DMS114 treated with DMSO at 0.1 percent for 48 hours (cell line): ENCODE measurements around the gene EREG.
"Not testable (repeated sequence)": the region's sequence is repeated elsewhere in the genome, so short reads cannot be mapped to it uniquely, and the experiment has no call there.

Experiments used
- DNase-seq: peaks from one replicate; lab custom pipeline; 2025; ENCODE audit not compliant: unreplicated experiment; lab: John Stamatoyannopoulos, UW

The EREG gene

DNA sequence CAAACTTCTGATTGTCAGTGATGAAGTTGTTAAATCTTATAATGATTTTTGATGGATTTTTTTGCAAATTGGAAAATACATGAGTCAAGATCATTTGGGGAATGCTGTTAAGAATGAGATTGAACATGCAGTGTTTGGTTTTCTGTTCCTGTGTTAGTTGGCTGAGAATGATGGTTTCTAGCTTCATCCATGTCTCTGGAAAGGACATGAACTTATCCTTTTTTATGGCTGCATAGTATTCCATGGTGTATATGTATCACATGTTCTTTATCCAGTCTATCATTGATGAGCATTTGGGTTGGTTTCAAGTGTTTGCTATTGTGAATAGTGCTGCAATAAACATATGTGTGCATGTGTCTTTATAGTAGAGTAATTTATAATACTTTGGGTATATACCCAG lies 24.5 kb upstream of the EREG start:
- not testable (repeated sequence) for DNase-seq

DNA sequence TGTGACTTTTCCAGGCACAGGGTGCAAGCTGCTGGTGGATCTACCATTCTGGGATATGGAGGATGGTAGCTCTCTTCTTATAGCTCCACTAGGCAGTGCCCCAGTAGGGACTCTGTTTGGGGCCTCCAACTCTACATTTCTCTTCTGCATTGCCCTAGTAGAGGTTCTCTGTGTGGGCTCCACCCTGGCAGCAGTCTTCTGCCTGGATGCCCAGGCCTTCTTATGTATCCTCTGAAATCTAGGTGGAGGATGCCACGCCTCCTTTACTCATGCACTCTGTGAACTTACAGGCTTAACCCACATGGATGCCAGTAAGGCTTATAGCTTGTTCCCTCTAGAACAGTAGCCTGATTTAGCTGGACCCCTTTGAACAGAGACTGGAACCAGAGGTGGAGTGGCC lies 20.9 kb upstream of the EREG start:
- no peak for DNase-seq

DNA sequence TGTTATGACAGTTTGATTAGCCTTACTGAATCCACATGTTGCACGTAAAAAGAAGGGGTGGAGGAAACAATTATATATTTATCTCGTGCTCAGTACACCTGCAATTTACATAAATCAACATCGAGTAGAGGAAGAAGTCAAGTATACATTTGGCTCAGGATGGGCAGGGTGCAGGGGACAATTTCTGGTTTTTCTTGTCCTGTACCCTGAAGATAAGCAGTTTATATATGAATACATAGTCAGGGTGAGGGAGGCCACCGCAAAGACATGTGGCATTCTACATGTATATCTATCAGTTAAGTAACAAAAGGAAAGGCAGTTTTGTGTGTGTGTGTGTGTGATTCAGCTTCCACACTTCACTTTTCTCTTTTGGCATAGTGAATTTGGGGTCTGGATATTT lies 11.1 kb upstream of the EREG start:
- DNase-seq = no peak

DNA sequence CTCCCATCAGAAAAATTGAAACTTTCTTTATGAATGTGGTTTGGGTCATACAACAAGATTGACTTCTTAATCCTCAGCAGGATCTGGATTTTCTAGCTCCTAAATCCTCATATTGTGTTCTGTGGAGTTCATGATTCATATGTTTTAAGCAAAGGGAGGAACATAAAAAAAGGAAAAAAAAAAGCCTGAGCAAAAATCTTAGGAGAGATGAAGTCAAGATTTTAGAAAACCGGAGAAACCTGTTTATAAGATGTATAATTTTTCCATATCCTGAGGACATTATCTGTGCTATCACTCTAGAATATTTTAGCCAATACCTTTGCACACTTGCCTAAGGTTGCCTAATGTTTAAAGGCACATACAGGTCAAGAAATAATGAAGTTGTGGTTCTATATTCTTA lies 7.0 kb upstream of the EREG start:
- DNase-seq = no peak

GRCh38 chr4:74361671-74362070 lies 3.3 kb upstream of the EREG start:
- DNase-seq = no peak

- DNase-seq = no peak
Observed at GRCh38 chr4:74362347-74362746, 2.6 kb upstream of the EREG start.

GRCh38 chr4:74364256-74364651 lies 691 bp upstream of the EREG start:
- DNase-seq = no peak

DNA sequence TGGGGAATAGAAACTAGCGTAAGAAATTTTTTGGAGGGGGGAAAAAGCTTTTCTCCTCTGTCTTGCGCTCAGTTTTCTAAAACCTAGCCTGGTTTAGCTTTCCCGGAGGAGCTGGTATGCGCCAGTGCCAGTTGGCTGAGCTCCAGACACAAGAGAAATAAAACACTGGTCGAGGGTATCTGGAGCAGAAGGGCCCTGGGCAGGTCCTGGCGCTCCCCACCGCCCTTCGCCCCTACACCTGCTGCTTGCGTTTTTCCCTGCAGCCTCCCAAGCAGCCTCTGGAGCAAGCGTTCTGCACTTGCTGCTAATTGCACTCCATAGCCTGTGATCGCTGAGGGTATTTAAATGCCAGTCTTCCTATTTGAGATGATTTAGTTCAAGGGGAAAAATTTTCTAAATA lies 816 bp downstream of the EREG start:
- no peak for DNase-seq

- DNase-seq = no peak
Observed at GRCh38 chr4:74366367-74366911, 1.5 kb downstream of the EREG start.

DNA sequence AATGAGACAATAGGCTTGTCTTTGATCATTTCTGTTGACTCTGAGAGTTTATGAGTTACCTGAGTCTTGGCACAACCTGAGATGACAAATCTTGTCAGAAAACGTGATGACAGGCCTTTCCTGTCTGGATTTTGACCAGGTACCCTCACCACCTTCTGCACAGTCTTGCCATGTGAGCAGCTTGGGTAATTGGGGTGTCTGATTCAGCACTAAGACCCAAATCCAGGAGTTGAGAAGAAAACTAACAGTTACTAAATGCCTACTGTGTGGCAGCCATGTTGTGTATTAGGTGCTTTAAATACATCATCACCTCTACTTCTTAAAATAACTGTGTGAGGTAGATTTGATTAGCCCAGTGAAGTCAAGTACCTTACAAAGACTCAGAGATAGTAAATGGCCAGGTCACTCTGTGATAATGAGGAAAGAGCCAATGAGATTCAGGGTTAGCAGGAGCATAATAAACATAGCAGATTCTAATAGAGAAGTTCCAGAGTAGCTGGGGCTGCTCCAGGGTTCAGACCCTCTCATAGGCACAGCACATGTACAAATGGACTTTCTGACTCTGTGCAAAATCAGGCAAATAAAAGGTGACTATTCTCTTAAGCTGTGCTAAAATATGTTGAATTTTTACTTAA lies 2.8 kb downstream of the EREG start:
- no peak for DNase-seq

- no peak for DNase-seq
Observed at GRCh38 chr4:74368596-74368995, 3.7 kb downstream of the EREG start.

- no peak for DNase-seq
Observed at GRCh38 chr4:74369855-74370254, 4.9 kb downstream of the EREG start.

GRCh38 chr4:74370912-74371311 lies 6.0 kb downstream of the EREG start:
- peak; percentile 33 for DNase-seq

DNA sequence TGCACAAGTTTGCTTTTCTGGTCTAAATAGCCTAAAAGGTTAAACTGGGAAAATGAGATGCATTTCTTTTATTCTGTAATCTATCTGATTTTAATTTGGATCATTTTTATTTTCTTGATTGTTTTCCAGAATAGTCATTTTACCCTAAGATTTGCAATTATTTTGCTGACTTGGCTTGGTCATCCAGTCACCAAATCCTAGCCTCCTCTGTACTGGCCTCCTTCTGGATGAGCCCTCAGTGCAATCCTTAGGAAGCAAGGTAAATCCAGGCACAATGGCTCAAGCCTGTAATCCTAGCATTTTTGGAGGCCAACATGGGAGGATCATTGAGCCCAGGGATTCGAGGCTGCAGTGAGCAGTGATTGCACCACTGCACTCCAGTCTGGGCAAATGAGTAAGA lies 9.2 kb downstream of the EREG start:
- DNase-seq = no peak

DNA sequence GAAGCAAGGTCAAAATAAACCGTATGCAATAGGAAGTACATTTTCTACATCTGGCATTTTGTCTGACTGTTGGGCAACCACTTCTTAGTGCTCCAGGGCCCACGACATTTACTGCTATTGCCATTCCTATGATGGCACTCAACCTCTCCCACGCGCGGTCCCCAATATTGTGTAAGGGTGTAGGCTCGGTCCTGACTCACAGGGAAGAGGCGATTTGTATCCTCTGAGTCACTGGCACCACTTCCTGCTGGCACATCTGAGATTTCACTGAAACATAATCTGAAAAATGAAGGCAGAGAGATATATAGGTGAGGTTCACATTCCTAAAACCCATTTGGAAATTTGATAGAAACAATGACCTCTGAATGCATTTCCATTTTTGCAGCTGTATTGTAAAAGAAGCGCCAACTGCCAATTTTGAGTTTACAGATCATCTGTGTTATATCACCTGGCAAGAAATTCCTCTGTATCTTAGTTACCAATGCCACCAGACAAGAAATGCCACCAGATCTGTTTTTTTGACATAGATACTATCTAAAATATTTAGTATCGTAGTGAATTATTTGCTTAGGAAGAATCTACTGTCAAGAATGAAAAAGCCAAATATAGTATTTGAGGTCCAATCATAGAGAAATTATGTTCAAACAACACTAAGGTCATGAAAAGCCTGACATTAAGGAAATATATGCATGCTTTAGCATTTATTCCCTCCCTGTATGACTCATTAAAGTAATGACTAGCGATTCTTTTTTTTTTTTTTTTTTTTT lies 9.8 kb downstream of the EREG start:
- DNase-seq = no peak

GRCh38 chr4:74375824-74376426 lies 11.0 kb downstream of the EREG start:
- no peak for DNase-seq

GRCh38 chr4:74376888-74377483 lies 12.0 kb downstream of the EREG start:
- peak; percentile 32 for DNase-seq

DNA sequence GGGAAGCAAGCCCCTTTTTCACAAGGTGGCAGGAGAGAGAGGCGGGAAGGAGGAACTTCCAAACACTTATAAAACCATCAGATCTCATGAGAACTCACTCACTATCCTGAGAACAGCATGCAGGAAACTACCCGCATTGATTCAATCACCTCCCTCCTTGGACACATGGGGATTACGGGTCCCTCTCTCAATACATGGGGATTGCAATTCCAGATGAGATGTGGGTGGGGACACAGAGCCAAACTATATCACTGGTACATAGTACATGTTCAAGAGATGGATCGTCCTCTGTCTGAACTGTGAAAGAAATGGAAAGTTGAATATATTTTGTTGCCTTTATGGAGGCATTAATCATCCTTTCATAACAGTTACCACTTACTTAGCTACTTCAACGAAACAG lies 12.8 kb downstream of the EREG start:
- no peak for DNase-seq

DNA sequence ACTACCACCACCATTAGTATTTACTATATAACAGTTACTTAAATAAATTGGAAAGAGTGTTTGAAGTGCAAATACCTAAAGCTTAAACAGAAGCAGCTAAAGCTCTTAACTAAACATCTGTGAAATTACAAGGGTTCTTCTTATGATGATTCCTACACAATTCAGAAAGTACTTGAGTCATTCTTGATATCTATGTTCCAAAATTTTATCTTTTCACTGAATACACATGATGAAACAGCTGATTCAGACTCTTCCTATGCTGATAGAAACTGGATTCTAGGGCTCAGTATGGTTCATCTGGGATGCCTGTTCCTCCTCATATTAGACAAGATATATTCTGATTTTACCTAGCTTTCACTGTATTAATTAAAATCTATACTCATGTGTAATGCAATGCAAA lies 13.6 kb downstream of the EREG start:
- no peak for DNase-seq

DNA sequence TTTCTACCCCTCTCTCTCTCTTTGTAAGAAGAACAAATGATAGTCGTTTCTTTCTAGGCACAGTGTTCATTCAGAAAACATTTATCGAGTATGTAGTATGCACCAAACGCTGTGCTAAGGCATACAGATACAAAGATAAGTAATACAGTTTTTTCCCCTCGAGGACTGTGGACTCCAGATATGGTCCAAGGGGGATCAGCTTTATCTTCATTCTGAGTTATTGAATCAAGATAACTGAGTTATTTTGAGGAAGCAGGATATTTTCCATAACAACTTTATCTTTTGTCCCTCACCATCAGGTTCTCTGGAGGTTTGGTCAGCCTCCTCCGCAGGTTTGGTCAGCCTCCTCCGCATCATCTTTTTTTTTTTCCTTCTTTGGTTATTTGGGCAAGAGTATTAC lies 15.0 kb downstream of the EREG start:
- DNase-seq = no peak

GRCh38 chr4:74385386-74385785 lies 20.4 kb downstream of the EREG start:
- DNase-seq = no peak

GRCh38 chr4:74386159-74386558 lies 21.2 kb downstream of the EREG start:
- DNase-seq = no peak
